Esophagus squamous epithelium (tissue), 5 donors: ENCODE data around the gene SYT4. TPM values are rescaled to one million over a fixed set of nuclear protein-coding genes. Genes with fewer than 3 reads are reported as not detected.

Experiments
- DNase-seq: peaks from one replicate; lab custom pipeline; 2025; lab: John Stamatoyannopoulos, UW
- H3K27ac ChIP-seq, 4 donors: fragments of 200-600 bp; sonication (generic); one replicate each; pipeline ENCODE4 v1.5.1; 2016 to 2019; ENCODE audit warnings: mild to moderate bottlenecking in 1 of 4
- H3K27me3 ChIP-seq, 4 donors: fragments of 200-600 bp; sonication (generic); 1 replicate in 3 of 4; 2 replicates in 1 of 4; pipeline versions ENCODE4 v1.5.1 to v1.6.0; 2017 to 2021; ENCODE audit warnings: antibody characterized with exemption in 1 of 4
- H3K36me3 ChIP-seq, 3 donors: fragments of 200-600 bp; sonication (generic); one replicate each; pipeline ENCODE4 v1.5.1; 2016 to 2019
- H3K4me1 ChIP-seq, 3 donors: fragments of 200-600 bp; sonication (generic); one replicate each; pipeline ENCODE4 v1.5.1; 2017 to 2019
- H3K4me3 ChIP-seq, 4 donors: fragments of 200-600 bp; sonication (generic); 1 replicate in 3 of 4; 2 replicates in 1 of 4; pipeline ENCODE4 v1.5.1; 2016 to 2019; ENCODE audit warnings: mild to moderate bottlenecking in 2 of 4, moderate library complexity in 1 of 4
- H3K9me3 ChIP-seq, 3 donors: fragments of 200-600 bp; sonication (generic); one replicate each; pipeline ENCODE4 v1.5.1; 2016 to 2019
- CTCF ChIP-seq, 6 experiments: fragments of 450-650 bp in 4 of 6; fragments of 200-600 bp in 2 of 6; sonication (generic) in 2 of 6; IDR thresholded peaks; one replicate each; pipeline ENCODE4 v1.5.1; 2016 to 2019; ENCODE audit warnings: antibody characterized with exemption in 6 of 6, mild to moderate bottlenecking in 4 of 6, moderate library complexity in 4 of 6
- POLR2A ChIP-seq, 4 donors: fragments of 450-650 bp; IDR thresholded peaks; one replicate each; pipeline ENCODE4 v1.6.1; 2017; ENCODE audit warnings: antibody characterized with exemption in 4 of 4, mild to moderate bottlenecking in 4 of 4, moderate library complexity in 3 of 4
- WGBS, 2 donors: methylation state at CpG; one replicate each; pipeline ENCODE4 v1.1.5; 2018; 5-methylcytosine and 5-hydroxymethylcytosine counted together
- intact Hi-C: fragments of 100-400 bp; cut with DNase I; formaldehyde crosslinking; loops from one replicate; pipeline ENCODE4 v1.15.0; 2022
- total RNA-seq, 4 donors: library from RNA; depleted of rRNA; stranded (reverse); fragments of >200 nt; gene quantifications; one replicate each; pipeline ENCODE4 v1.1.0, GENCODE V29; 2016
- donor health status: DM: yes; HTN: yes; CAD: no.

SYT4 gene
- total RNA-seq, 4 donors from 2014 or later, result not detected

- H3K27me3 ChIP-seq, result no peaks in the 10 kb centered on the region
- H3K27ac ChIP-seq, result no peak overlapping the region
- DNase-seq, result no peak
- H3K9me3 ChIP-seq, result no peaks in the 10 kb centered on the region
- H3K36me3 ChIP-seq, result no peaks in the 10 kb centered on the region
- no peaks in the 10 kb centered on the region for H3K4me1 ChIP-seq
- intact Hi-C loops, result no loop called here
- TF ChIP-seq CTCF (IDR thresholded peaks at IDR 0.05) (no peak), POLR2A (IDR thresholded peaks at IDR 0.05) (no peak)
- 80 to 82% methylated on average over 1 to 4 of the region's 4 CpGs for WGBS, 2 donors
- no peak overlapping the region for H3K4me3 ChIP-seq
Observed at GRCh38 chr18:43265465-43265864, 11.8 kb downstream of the SYT4 start.

GRCh38 chr18:43248610-43249249 is 28.6 kb downstream of the SYT4 start:
- no peaks in the 10 kb centered on the region for H3K4me1 ChIP-seq
- WGBS, 2 donors, result 80 to 85% methylated on average over 1 of the region's 1 CpG
- no peak overlapping the region for H3K27ac ChIP-seq
- no peak for DNase-seq
- no peaks in the 10 kb centered on the region for H3K9me3 ChIP-seq
- TF ChIP-seq CTCF (IDR thresholded peaks at IDR 0.05) (no peak), POLR2A (IDR thresholded peaks at IDR 0.05) (no peak)
- H3K27me3 ChIP-seq, result no peaks in the 10 kb centered on the region
- no peak overlapping the region for H3K4me3 ChIP-seq
- intact Hi-C loops, result no loop called here
- no peaks in the 10 kb centered on the region for H3K36me3 ChIP-seq

DNA sequence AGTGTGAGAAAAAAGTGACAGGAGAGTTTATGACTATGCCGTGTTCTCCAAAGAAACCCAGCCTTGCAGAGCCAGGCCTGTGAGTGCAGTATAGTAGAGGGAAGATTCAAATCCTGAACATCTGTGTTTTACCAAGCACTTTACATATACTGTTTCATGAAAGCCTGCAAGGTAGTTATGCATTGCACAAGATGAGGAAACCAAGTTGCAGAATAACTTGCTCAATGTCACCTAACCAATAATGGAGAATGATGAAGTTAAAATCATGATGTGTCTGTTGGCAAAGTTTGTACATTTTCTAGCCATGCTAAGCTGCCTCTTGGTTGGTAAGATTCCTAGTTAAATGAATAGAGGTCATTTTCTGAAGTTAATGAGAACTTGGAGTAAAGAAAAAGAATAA is 29.3 kb downstream of the SYT4 start:
- intact Hi-C loops, result no loop called here
- H3K4me3 ChIP-seq, result no peak overlapping the region
- no peaks in the 10 kb centered on the region for H3K27me3 ChIP-seq
- no peak for DNase-seq
- H3K36me3 ChIP-seq, result no peaks in the 10 kb centered on the region
- no peak for TF ChIP-seq POLR2A (IDR thresholded peaks at IDR 0.05)
- no peak for TF ChIP-seq CTCF (IDR thresholded peaks at IDR 0.05)
- no peaks in the 10 kb centered on the region for H3K9me3 ChIP-seq
- H3K27ac ChIP-seq, result no peak overlapping the region
- 75 to 76% methylated on average over 1 of the region's 1 CpG for WGBS, 2 donors
- no peaks in the 10 kb centered on the region for H3K4me1 ChIP-seq

DNA sequence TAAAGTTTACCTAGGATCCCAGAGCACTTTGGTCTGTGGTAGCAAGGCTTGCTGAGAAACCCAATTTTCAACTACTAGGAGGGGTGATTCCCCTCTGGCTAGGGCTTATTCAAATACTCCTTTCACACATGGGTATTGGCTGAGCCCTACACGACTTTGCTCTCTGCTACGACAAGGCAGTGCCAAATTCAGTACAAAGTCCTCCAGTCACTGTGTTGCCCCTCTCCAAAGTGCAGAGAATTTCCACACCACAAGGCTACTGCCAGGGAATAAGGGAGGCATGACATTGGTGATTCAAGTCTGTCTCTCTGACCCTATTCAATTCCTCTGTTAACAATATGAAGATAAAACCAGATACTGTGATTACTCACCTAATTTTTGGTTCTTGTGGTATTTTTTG is 38.9 kb downstream of the SYT4 start:
- no peaks in the 10 kb centered on the region for H3K27me3 ChIP-seq
- 38 to 45% methylated on average over 2 of the region's 2 CpGs for WGBS, 2 donors
- no peak for DNase-seq
- no peak overlapping the region for H3K27ac ChIP-seq
- H3K9me3 ChIP-seq, result no peaks in the 10 kb centered on the region
- no peak for TF ChIP-seq POLR2A (IDR thresholded peaks at IDR 0.05)
- TF ChIP-seq CTCF (IDR thresholded peaks at IDR 0.05), result no peak
- H3K36me3 ChIP-seq, result no peaks in the 10 kb centered on the region
- H3K4me1 ChIP-seq, result no peaks in the 10 kb centered on the region
- H3K4me3 ChIP-seq, result no peak overlapping the region
- intact Hi-C loops, result no loop called here

DNA sequence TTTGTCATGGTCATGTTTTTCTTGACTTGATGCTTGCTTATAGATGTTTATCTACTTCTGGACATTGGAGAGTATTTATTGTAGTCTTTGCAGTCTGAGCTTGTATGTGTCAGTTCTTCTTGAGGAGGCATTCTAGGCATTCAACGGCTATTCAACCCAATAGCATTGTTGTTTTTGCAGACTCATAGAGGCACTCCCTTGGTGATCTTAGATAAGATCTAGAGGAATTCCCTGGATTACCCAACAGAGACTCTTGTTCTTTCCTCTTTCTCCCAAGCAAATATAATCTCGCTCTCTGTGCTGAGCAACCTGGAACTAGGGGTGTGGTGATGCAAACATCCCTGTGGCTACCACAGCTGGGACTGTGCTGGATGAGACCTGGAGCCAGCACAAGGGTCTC is 40.4 kb downstream of the SYT4 start:
- intact Hi-C loops, result no loop called here
- Histone ChIP-seq H3K9me3 (no peaks in the 10 kb centered on the region), H3K27ac (no peak overlapping the region), H3K4me3 (no peak overlapping the region), H3K4me1 (no peaks in the 10 kb centered on the region), H3K36me3 (no peaks in the 10 kb centered on the region), H3K27me3 (no peaks in the 10 kb centered on the region)
- TF ChIP-seq CTCF (IDR thresholded peaks at IDR 0.05) (no peak), POLR2A (IDR thresholded peaks at IDR 0.05) (no peak)
- 59 to 78% methylated on average over 1 to 2 of the region's 2 CpGs for WGBS, 2 donors
- DNase-seq, result no peak
